ENCODE measurements around the gene SRSF6.

The SRSF6 gene

DNA sequence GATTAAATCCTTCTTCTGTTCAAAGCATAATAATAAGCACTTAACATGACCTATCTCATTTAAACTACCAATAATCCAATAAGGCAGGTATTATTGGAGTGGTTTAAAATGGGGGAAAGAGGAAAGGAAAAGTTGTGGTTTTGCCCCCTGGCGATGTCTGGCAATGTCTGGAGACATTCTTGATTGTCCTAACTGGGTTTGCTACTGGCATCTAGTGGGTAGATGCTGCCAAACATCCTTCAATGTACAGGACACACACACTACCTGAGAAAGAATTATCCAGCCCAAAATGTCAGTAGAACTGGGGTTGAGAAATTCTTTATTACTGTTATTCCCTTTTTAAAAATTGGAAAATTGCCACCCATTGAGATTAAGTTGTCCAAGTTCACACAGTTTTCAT lies 25.2 kb upstream of the SRSF6 start:
- H4K20me1 ChIP-seq (ENCODE audit: insufficient read depth, low read length, poor library complexity, severe bottlenecking): no peaks in the 10 kb centered on the region
- no peak overlapping the region for H2AFZ ChIP-seq (ENCODE audit: low read length)
- no peaks in the 10 kb centered on the region for H3K9me3 ChIP-seq (ENCODE audit: insufficient read depth, low read depth, low read length)
- no peak overlapping the region for H3K4me2 ChIP-seq (ENCODE audit: low read depth, low read length, poor library complexity, severe bottlenecking)
- TF ChIP-seq, protein P1, sequence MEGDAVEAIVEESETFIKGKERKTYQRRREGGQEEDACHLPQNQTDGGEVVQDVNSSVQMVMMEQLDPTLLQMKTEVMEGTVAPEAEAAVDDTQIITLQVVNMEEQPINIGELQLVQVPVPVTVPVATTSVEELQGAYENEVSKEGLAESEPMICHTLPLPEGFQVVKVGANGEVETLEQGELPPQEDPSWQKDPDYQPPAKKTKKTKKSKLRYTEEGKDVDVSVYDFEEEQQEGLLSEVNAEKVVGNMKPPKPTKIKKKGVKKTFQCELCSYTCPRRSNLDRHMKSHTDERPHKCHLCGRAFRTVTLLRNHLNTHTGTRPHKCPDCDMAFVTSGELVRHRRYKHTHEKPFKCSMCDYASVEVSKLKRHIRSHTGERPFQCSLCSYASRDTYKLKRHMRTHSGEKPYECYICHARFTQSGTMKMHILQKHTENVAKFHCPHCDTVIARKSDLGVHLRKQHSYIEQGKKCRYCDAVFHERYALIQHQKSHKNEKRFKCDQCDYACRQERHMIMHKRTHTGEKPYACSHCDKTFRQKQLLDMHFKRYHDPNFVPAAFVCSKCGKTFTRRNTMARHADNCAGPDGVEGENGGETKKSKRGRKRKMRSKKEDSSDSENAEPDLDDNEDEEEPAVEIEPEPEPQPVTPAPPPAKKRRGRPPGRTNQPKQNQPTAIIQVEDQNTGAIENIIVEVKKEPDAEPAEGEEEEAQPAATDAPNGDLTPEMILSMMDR (conservative IDR thresholded peaks at IDR 0.05; ENCODE audit: low read length): peak; percentile 25
- TF ChIP-seq EZH2phosphoT487 (IDR thresholded peaks at IDR 0.05; ENCODE audit: borderline replicate concordance): no peak
- no peaks in the 10 kb centered on the region for H3K36me3 ChIP-seq (ENCODE audit: insufficient read depth, low read length)
- H3K79me2 ChIP-seq (ENCODE audit: insufficient read depth, low read length): no peaks in the 10 kb centered on the region
- no peak overlapping the region for H3K9ac ChIP-seq (ENCODE audit: low read depth, low read length, poor library complexity, severe bottlenecking)
- H3K4me1 ChIP-seq (ENCODE audit: insufficient read depth, low read length, poor library complexity, severe bottlenecking): no peaks in the 10 kb centered on the region
- no peak overlapping the region for H3K4me3 ChIP-seq (ENCODE audit: low read length, poor library complexity, severe bottlenecking)
- no peaks in the 10 kb centered on the region for H3F3A ChIP-seq (ENCODE audit: low read depth)
- H3K27me3 ChIP-seq (ENCODE audit: insufficient read depth, low read length, poor library complexity, severe bottlenecking): no peaks in the 10 kb centered on the region
- no peaks in the 10 kb centered on the region for H3K9me2 ChIP-seq (replicated peaks; ENCODE audit: low read depth, low read length)

DNA sequence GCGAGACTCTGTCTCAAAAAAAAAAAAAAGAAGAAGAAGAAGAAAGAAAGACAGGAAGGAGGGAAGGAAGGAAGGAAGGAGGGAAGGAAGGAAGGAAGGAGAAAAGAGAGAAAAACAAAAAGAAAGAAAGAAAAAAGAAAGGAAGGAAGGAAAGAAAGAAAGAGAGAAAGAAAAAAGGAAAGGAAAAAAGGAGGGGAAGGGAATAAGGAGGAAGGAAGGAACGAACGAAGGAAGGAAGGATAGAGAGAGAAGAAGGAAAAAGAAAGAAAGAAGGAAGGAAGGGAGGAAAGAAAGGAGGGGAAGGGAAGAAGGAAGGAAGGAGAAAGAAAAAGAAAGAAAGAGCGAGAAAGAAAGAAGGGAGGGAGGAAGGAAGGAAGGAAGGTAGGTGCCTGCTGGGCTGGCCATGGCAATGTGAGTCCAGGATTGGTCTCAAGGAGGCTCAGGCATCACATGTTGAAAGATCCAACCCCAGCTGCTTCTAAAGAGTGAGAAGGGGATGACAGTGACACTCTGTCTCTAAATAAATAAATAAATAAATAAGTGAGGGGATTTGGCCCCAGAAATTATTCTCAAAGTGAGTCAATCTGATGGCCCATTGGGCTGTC lies 24.3 kb upstream of the SRSF6 start:
- Histone ChIP-seq H3K9ac (ENCODE audit: low read depth, low read length, poor library complexity, severe bottlenecking) (no peak overlapping the region), H2AFZ (ENCODE audit: low read length) (no peak overlapping the region), H3F3A (ENCODE audit: low read depth) (no peaks in the 10 kb centered on the region), H3K4me2 (ENCODE audit: low read depth, low read length, poor library complexity, severe bottlenecking) (no peak overlapping the region), H3K4me1 (ENCODE audit: insufficient read depth, low read length, poor library complexity, severe bottlenecking) (no peaks in the 10 kb centered on the region), H3K36me3 (ENCODE audit: insufficient read depth, low read length) (no peaks in the 10 kb centered on the region), H3K4me3 (ENCODE audit: low read length, poor library complexity, severe bottlenecking) (no peak overlapping the region), H3K27me3 (ENCODE audit: insufficient read depth, low read length, poor library complexity, severe bottlenecking) (no peaks in the 10 kb centered on the region), H3K9me3 (ENCODE audit: insufficient read depth, low read depth, low read length) (no peaks in the 10 kb centered on the region), H3K9me2 (replicated peaks; ENCODE audit: low read depth, low read length) (no peaks in the 10 kb centered on the region), H4K20me1 (ENCODE audit: insufficient read depth, low read length, poor library complexity, severe bottlenecking) (no peaks in the 10 kb centered on the region), H3K79me2 (ENCODE audit: insufficient read depth, low read length) (no peaks in the 10 kb centered on the region)
- TF ChIP-seq EZH2phosphoT487 (IDR thresholded peaks at IDR 0.05; ENCODE audit: borderline replicate concordance): no peak
- TF ChIP-seq, protein P1 (conservative IDR thresholded peaks at IDR 0.05; ENCODE audit: low read length): no peak

DNA sequence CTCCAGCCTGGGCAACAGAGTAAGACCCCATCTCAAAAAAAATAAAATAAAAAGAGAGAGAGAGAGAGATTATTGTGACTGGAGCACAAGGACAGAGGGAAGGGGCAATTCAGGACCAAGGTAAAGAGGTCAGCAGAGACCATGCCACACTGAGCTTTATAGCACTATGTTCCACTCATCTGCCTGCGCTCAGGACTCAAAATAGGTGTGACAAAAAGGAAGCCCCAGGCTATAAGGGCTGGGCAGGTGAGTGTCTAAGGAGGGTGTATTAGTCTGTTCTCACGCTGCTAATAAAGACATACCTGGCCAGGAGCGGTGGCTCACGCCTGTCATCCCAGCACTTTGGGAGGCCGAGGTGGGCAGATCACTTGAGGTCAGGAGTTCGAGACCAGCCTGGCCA lies 23.1 kb upstream of the SRSF6 start:
- H3K4me1 ChIP-seq (ENCODE audit: insufficient read depth, low read length, poor library complexity, severe bottlenecking): peaks cover 7% of the 10 kb centered on the region
- H3K9me2 ChIP-seq (replicated peaks; ENCODE audit: low read depth, low read length): no peaks in the 10 kb centered on the region
- H3K9me3 ChIP-seq (ENCODE audit: insufficient read depth, low read depth, low read length): no peaks in the 10 kb centered on the region
- H3K9ac ChIP-seq (ENCODE audit: low read depth, low read length, poor library complexity, severe bottlenecking): no peak overlapping the region
- TF ChIP-seq EZH2phosphoT487 (IDR thresholded peaks at IDR 0.05; ENCODE audit: borderline replicate concordance): no peak
- TF ChIP-seq, protein P1 (conservative IDR thresholded peaks at IDR 0.05; ENCODE audit: low read length): no peak
- H3F3A ChIP-seq (ENCODE audit: low read depth): no peaks in the 10 kb centered on the region
- no peak overlapping the region for H3K4me2 ChIP-seq (ENCODE audit: low read depth, low read length, poor library complexity, severe bottlenecking)
- no peaks in the 10 kb centered on the region for H3K79me2 ChIP-seq (ENCODE audit: insufficient read depth, low read length)
- H3K4me3 ChIP-seq (ENCODE audit: low read length, poor library complexity, severe bottlenecking): no peak overlapping the region
- no peaks in the 10 kb centered on the region for H3K27me3 ChIP-seq (ENCODE audit: insufficient read depth, low read length, poor library complexity, severe bottlenecking)
- H3K36me3 ChIP-seq (ENCODE audit: insufficient read depth, low read length): no peaks in the 10 kb centered on the region
- H4K20me1 ChIP-seq (ENCODE audit: insufficient read depth, low read length, poor library complexity, severe bottlenecking): no peaks in the 10 kb centered on the region
- H2AFZ ChIP-seq (ENCODE audit: low read length): no peak overlapping the region

All from Loucy (cell line).